GM12878 (cell line): Measurements from ENCODE around the gene STARD13. TPM values are rescaled to one million over a fixed set of nuclear protein-coding genes. Genes with fewer than 3 reads are reported as not detected.

Experiments used
- BACH1 ChIP-seq: fragments of 450-650 bp; IDR thresholded peaks from 2 replicates; pipeline ENCODE4 v1.6.1; 2017; ENCODE audit warnings: mild to moderate bottlenecking, borderline replicate concordance
- BCL3 ChIP-seq: IDR thresholded peaks from 2 replicates; pipeline ENCODE4 v1.6.1; 2011; ENCODE audit warnings: borderline replicate concordance, low read depth, mild to moderate bottlenecking, moderate library complexity, low read length; ENCODE audit not compliant: insufficient read depth, poor library complexity, severe bottlenecking
- BHLHE40 ChIP-seq, 2 experiments: fragments of 450-650 bp in 1 of 2; IDR thresholded peaks; 2 replicates each; pipeline ENCODE4 v1.6.1; 2011 to 2017; ENCODE audit warnings: low read depth in 2 of 2, borderline replicate concordance in 1 of 2, improper control_type of control experiment in 1 of 2, low read length in 1 of 2, mild to moderate bottlenecking in 1 of 2
- CREB1 ChIP-seq: IDR thresholded peaks from 2 replicates; pipeline ENCODE4 v1.6.1; 2012; ENCODE audit warnings: low read depth, mild to moderate bottlenecking, inconsistent platforms
- FOXM1 ChIP-seq: IDR thresholded peaks from 2 replicates; pipeline ENCODE4 v1.6.1; 2012; ENCODE audit warnings: low read depth, mild to moderate bottlenecking, inconsistent platforms, low read length, moderate library complexity
- GATAD2B ChIP-seq: fragments of 450-650 bp; conservative IDR thresholded peaks from 2 replicates; pipeline ENCODE4 v1.6.1; 2017; ENCODE audit warnings: low read depth, mild to moderate bottlenecking, moderate library complexity
- MTA3 ChIP-seq: IDR thresholded peaks from 2 replicates; pipeline ENCODE4 v1.6.1; 2012; ENCODE audit warnings: low read length, inconsistent platforms, borderline replicate concordance
- MYC ChIP-seq: IDR thresholded peaks from 2 replicates; pipeline ENCODE4 v1.6.1; 2011; ENCODE audit warnings: mild to moderate bottlenecking, low read length, moderate library complexity, inconsistent platforms; ENCODE audit not compliant: insufficient read depth, insufficient replicate concordance, insufficient read length, severe bottlenecking
- SMAD1 ChIP-seq: fragments of 450-650 bp; IDR thresholded peaks from 2 replicates; pipeline ENCODE4 v1.6.1; 2018; ENCODE audit warnings: mild to moderate bottlenecking, low read depth; ENCODE audit not compliant: partially characterized antibody
- SMARCA5 ChIP-seq: fragments of 450-650 bp; IDR thresholded peaks from 2 replicates; pipeline ENCODE4 v1.6.1; 2017; ENCODE audit warnings: mild to moderate bottlenecking
- SREBF2 ChIP-seq: IDR thresholded peaks from 2 replicates; pipeline ENCODE4 v1.6.1; 2012; ENCODE audit warnings: mild to moderate bottlenecking, low read length
- SUZ12 ChIP-seq: fragments of 200-600 bp; sonication (generic); IDR thresholded peaks from one replicate; pipeline ENCODE4 v1.6.1; 2018; ENCODE audit warnings: antibody characterized with exemption, mild to moderate bottlenecking; ENCODE audit not compliant: unreplicated experiment
- WRNIP1 ChIP-seq: IDR thresholded peaks from 2 replicates; pipeline ENCODE4 v1.6.1; 2011; ENCODE audit warnings: low read depth, low read length, improper control_type of control experiment, borderline replicate concordance
- ZBTB40 ChIP-seq: fragments of 450-650 bp; IDR thresholded peaks from 2 replicates; pipeline ENCODE4 v1.6.1; 2016; ENCODE audit warnings: mild to moderate bottlenecking, moderate library complexity, borderline replicate concordance
- polyA plus RNA-seq, 11 experiments: library from polyadenylated mRNA; depleted of rRNA in 4 of 11; unstranded in 6 of 11; stranded (reverse) in 5 of 11; fragments of >200 nt; fragmentation: Nextera tagmentation in 4 of 11; fragmentation: Illumina TruSeq in 1 of 11; extraction: Ambion mirVana in 4 of 11; extraction: Trizol in 1 of 11; gene quantifications; 1 replicate in 1 of 11; 2 replicates in 10 of 11; pipeline versions ENCODE4 v1.2.1 to v1.2.3, GENCODE V29; 2011 to 2016; ENCODE audit warnings: inconsistent platforms in 2 of 11, missing spikeins in 2 of 11, low read depth in 1 of 11
- total RNA-seq, 4 experiments: library from RNA; depleted of rRNA in 3 of 4; stranded (reverse); fragments of >200 nt in 3 of 4; fragmentation: Illumina TruSeq in 1 of 4; extraction: Trizol in 1 of 4; gene quantifications; 2 replicates each; pipeline versions ENCODE4 v1.2.1 to v1.2.3, GENCODE V29; 2013 to 2021
- TF ChIP-seq, protein P1 (sequence below): fragments of 450-650 bp; IDR thresholded peaks from 2 replicates; pipeline ENCODE4 v1.6.1; 2017; ENCODE audit warnings: mild to moderate bottlenecking, low read depth, inconsistent platforms; ENCODE audit not compliant: poor library complexity, severe bottlenecking
- TF ChIP-seq, protein P2 (sequence below): IDR thresholded peaks from 2 replicates; pipeline ENCODE4 v1.6.1; 2012; ENCODE audit warnings: low read depth, low read length, improper control_type of control experiment
- TF ChIP-seq, protein P3 (sequence below): fragments of 450-650 bp; IDR thresholded peaks from 2 replicates; pipeline ENCODE4 v1.6.1; 2016; ENCODE audit warnings: mild to moderate bottlenecking

STARD13 gene
- total and polyA plus RNA-seq, 10 of the 15 experiments (the other 5 are each of a cell fraction or from before 2014, with no cell fraction given), result 4.0 to 41.6 (median 10.1) TPM

GRCh38 chr13:33202644-33203169, 82.8 kb downstream of the STARD13 start (continued):
- TF ChIP-seq, protein P1, sequence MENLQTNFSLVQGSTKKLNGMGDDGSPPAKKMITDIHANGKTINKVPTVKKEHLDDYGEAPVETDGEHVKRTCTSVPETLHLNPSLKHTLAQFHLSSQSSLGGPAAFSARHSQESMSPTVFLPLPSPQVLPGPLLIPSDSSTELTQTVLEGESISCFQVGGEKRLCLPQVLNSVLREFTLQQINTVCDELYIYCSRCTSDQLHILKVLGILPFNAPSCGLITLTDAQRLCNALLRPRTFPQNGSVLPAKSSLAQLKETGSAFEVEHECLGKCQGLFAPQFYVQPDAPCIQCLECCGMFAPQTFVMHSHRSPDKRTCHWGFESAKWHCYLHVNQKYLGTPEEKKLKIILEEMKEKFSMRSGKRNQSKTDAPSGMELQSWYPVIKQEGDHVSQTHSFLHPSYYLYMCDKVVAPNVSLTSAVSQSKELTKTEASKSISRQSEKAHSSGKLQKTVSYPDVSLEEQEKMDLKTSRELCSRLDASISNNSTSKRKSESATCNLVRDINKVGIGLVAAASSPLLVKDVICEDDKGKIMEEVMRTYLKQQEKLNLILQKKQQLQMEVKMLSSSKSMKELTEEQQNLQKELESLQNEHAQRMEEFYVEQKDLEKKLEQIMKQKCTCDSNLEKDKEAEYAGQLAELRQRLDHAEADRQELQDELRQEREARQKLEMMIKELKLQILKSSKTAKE, result peak; percentile 73
- 0 out of 2 replicates have a peak, but pooled peaks have one; percentile 69 for TF ChIP-seq SMARCA5
- TF ChIP-seq SUZ12, result no peak
- TF ChIP-seq BHLHE40 (IDR thresholded peaks at IDR 0.05; ENCODE audit: borderline replicate concordance in 1 of 2, low read depth in 2 of 2, low read length in 1 of 2), result peak; percentile 37 to 43; a peak in 2 of 4 replicates
- TF ChIP-seq FOXM1, result no peak
- peak; percentile 59; the same call in 1 of the 2 replicates for TF ChIP-seq ZBTB40
- 0 out of 2 replicates have a peak, but pooled peaks have one; percentile 91 for TF ChIP-seq WRNIP1
- peak; percentile 90 for TF ChIP-seq CREB1
- no peak for TF ChIP-seq MYC
- TF ChIP-seq, protein P2, sequence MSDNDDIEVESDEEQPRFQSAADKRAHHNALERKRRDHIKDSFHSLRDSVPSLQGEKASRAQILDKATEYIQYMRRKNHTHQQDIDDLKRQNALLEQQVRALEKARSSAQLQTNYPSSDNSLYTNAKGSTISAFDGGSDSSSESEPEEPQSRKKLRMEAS, result 0 out of 2 replicates have a peak, but pooled peaks have one; percentile 29
- 0 out of 2 replicates have a peak, but pooled peaks have one; percentile 43 for TF ChIP-seq GATAD2B
- TF ChIP-seq, protein P3, sequence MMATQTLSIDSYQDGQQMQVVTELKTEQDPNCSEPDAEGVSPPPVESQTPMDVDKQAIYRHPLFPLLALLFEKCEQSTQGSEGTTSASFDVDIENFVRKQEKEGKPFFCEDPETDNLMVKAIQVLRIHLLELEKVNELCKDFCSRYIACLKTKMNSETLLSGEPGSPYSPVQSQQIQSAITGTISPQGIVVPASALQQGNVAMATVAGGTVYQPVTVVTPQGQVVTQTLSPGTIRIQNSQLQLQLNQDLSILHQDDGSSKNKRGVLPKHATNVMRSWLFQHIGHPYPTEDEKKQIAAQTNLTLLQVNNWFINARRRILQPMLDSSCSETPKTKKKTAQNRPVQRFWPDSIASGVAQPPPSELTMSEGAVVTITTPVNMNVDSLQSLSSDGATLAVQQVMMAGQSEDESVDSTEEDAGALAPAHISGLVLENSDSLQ, result peak; percentile 77
- TF ChIP-seq BACH1, result no peak; the same call in 1 of the 2 replicates
- peak; percentile 89 for TF ChIP-seq SMAD1
- TF ChIP-seq BCL3, result no peak
- no peak for TF ChIP-seq SREBF2
- TF ChIP-seq MTA3, result no peak
